ENCODE measurements around the gene CYP2W1.
"Not testable (repeated sequence)": the region's sequence is repeated elsewhere in the genome, so short reads cannot be mapped to it uniquely, and the experiment has no call there.

The CYP2W1 gene

DNA sequence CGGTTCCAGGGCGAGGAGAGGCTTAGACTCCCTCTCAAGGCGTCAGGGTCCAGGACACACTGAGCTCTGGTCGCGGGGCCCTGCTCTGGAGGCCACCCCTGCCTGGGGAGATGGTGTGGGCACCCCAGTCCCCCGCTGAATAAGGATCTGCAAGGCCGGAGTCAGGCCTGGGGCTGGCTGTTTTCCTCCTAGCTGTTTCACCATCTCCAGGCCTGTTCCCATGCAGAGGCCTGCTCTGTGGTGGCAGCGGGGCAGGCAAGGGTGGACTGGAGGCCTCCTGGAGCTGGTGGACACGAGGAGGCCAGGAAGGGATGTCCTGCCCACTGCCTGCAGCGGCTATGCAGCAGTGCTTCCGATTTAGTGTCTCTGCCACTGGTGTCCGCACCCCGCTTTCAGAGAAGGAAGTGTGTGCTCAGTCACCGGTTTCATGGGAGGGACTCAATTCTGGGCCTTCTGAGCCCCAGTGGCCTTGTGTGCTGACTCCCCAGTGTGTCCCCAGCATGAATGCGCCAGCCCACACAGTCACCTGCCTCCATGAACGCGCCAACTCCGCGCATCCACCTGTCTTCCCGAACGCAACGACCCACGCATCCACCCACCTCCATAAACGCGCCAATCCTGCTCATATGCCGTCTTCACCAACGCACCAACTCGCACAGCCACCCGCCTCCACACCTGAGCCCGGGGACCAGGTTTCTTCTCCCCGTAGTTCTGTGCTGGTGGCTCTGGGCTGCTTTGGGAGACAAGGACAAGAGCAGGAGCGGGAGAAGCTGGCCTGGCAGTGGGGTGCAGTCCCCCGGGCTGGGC lies 46.9 kb downstream of the CYP2W1 start:
- DNase-seq (ENCODE audit: low read depth): no peak
- TF ChIP-seq, protein P1, sequence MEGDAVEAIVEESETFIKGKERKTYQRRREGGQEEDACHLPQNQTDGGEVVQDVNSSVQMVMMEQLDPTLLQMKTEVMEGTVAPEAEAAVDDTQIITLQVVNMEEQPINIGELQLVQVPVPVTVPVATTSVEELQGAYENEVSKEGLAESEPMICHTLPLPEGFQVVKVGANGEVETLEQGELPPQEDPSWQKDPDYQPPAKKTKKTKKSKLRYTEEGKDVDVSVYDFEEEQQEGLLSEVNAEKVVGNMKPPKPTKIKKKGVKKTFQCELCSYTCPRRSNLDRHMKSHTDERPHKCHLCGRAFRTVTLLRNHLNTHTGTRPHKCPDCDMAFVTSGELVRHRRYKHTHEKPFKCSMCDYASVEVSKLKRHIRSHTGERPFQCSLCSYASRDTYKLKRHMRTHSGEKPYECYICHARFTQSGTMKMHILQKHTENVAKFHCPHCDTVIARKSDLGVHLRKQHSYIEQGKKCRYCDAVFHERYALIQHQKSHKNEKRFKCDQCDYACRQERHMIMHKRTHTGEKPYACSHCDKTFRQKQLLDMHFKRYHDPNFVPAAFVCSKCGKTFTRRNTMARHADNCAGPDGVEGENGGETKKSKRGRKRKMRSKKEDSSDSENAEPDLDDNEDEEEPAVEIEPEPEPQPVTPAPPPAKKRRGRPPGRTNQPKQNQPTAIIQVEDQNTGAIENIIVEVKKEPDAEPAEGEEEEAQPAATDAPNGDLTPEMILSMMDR (IDR thresholded peaks at IDR 0.05; ENCODE audit: control insufficient read depth, extremely low read depth, insufficient read depth): no peak
- H3K4me3 ChIP-seq (ENCODE audit: low read depth, low read length): peak overlapping the region; percentile 62

DNA sequence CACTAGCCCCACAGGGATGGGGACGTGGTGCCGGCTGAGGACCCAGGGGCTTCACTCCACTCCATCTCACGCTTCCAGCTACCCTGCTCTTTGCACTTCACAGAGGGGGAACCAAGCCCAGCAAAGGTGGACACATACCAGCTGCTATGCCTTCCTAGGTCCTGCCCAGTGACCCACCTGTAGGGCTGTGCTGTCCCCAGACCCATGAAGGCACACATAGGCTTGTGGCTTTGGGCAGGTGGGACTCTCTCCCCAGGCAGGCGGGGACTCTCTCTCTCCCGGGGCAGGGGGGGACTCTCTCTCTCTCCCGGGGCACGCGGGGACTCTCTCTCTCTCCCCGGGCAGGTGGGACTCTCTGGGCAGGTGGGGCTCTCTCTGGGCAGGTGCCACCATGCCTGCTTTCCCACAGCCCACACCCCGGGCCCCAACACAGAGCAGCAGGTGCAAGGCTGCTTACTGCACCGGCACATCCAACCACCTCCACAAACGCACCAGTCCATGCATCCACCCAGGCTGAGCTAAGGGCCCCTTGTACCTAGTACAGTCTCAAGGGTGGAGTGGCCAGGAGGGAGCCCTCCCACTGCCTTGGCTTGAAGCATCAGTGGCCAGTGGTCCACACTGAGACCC lies 47.6 kb downstream of the CYP2W1 start:
- no peak for DNase-seq (ENCODE audit: low read depth)
- no peak overlapping the region for H3K4me3 ChIP-seq (ENCODE audit: low read depth, low read length)
- TF ChIP-seq, protein P1 (IDR thresholded peaks at IDR 0.05; ENCODE audit: control insufficient read depth, extremely low read depth, insufficient read depth): no peak

GRCh38 chr7:1031716-1032455 lies 48.9 kb downstream of the CYP2W1 start:
- DNase-seq (ENCODE audit: low read depth): no peak
- no peak overlapping the region for H3K4me3 ChIP-seq (ENCODE audit: low read depth, low read length)
- TF ChIP-seq, protein P1 (IDR thresholded peaks at IDR 0.05; ENCODE audit: control insufficient read depth, extremely low read depth, insufficient read depth): no peak

DNA sequence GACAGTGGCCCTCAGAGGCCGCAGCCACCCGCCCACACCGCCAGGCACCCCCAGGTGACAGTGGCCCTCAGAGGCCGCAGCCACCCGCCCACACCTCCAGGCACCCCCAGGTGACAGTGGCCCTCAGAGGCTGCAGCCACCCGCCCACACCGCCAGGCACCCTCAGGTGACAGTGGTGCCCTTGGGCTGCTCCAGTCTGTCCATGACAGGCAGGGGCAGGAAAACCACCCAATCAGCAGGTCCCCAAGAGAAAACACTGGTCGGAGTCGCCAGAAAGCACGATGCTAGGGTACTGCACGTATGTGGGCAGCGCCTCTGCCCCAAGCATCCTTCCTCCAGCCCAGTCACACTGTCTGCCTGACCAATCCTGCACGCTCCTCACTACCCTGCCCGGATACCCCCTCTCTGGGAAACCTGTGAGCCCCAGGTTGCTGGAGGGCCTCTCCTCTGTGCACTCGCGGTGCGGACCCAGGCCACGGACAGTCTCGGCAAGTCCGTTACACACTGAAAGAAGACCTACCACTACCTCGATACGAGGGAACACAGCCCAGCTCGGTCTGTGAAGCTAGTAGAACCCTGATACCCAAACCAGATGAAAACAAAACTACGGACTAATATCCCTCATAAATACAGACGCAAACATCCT lies 49.7 kb downstream of the CYP2W1 start:
- no peak for DNase-seq (ENCODE audit: low read depth)

GRCh38 chr7:1033546-1034145 lies 50.7 kb downstream of the CYP2W1 start:
- H3K4me3 ChIP-seq (ENCODE audit: low read depth, low read length): no peak overlapping the region
- TF ChIP-seq, protein P1 (IDR thresholded peaks at IDR 0.05; ENCODE audit: control insufficient read depth, extremely low read depth, insufficient read depth): no peak
- DNase-seq (ENCODE audit: low read depth): no peak

More for the DNA sequence above, 49.7 kb downstream of the CYP2W1 start:
- no peak overlapping the region for H3K4me3 ChIP-seq (ENCODE audit: low read depth, low read length)
- TF ChIP-seq, protein P1 (IDR thresholded peaks at IDR 0.05; ENCODE audit: control insufficient read depth, extremely low read depth, insufficient read depth): no peak

- not testable (repeated sequence) for DNase-seq (ENCODE audit: low read depth); H3K4me3 ChIP-seq (ENCODE audit: low read depth, low read length)
Measured at GRCh38 chr7:1034769-1035168, 51.8 kb downstream of the CYP2W1 start.

DNA sequence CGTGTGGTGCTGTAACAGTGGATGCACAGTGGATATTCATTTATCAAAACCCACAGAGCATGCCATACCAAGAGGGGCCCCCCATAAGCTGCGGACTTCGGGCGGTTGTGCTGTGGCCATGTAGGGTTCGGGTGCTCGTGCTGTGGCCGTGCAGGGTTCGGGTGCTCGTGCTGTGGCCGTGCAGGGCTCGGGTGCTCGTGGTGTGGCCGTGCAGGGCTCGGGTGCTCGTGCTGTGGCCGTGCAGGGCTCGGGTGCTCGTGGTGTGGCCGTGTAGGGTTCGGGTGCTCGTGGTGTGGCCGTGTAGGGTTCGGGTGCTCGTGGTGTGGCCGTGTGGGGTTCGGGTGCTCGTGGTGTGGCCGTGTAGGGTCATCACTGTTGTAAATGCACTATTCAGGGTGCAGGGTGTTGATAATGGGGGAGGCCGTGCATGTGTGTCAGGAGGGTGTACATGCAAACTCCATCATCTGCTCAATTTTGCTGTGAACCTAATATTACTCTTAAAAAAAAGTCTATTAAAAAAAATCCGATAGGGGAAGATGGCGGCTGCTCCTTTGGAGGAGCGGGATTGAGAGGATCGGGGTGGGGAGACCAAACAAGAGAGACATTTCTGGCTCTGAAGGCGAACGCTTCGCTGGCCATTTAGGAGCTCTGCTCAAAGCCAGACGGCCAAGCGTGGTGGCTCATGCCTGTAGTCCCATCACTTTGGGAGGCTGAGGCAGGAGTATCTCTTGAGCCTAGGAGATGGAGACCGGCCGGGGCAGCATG lies 53.4 kb downstream of the CYP2W1 start:
- DNase-seq (ENCODE audit: low read depth); H3K4me3 ChIP-seq (ENCODE audit: low read depth, low read length): not testable (repeated sequence)

Data from LNCaP clone FGC (cell line).